SU-DHL-6 (cell line): ENCODE data around the gene CECR2.

Experiments used
- EZH2phosphoT487 ChIP-seq: fragments of 200-600 bp; sonication (generic), shearing (Covaris generic); conservative IDR thresholded peaks from 2 replicates; pipeline ENCODE4 v1.6.1; 2018; ENCODE audit warnings: mild to moderate bottlenecking, antibody characterized with exemption, low read length, moderate library complexity, mixed read lengths
- TF ChIP-seq, protein P1 (sequence below): fragments of 200-600 bp; sonication (generic); IDR thresholded peaks from one replicate; pipeline ENCODE4 v1.5.1; 2017; ENCODE audit warnings: antibody characterized with exemption, mild to moderate bottlenecking, low read length, moderate library complexity; ENCODE audit not compliant: insufficient read depth, poor library complexity, severe bottlenecking

DNA sequence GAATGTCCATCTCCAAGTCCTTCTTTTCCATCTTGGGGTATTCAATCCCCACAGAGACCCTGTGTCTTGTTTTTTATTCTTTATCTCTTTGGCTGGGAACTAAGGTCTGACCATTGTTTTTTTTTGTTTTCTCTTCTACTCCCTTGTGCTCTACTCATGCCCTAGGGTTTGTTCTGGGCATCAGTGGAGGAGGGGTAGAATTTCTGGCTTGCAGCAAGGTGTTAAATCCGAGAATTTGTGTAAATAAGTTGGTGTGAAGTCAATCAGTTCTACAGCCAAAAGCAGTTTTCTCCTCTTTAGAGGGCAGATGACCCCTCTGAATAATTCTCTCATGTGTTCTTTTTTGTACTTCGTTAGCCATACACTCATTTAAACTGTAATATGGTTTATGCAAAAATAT, 10.7 kb downstream of the CECR2 start:
- TF ChIP-seq, protein P1, sequence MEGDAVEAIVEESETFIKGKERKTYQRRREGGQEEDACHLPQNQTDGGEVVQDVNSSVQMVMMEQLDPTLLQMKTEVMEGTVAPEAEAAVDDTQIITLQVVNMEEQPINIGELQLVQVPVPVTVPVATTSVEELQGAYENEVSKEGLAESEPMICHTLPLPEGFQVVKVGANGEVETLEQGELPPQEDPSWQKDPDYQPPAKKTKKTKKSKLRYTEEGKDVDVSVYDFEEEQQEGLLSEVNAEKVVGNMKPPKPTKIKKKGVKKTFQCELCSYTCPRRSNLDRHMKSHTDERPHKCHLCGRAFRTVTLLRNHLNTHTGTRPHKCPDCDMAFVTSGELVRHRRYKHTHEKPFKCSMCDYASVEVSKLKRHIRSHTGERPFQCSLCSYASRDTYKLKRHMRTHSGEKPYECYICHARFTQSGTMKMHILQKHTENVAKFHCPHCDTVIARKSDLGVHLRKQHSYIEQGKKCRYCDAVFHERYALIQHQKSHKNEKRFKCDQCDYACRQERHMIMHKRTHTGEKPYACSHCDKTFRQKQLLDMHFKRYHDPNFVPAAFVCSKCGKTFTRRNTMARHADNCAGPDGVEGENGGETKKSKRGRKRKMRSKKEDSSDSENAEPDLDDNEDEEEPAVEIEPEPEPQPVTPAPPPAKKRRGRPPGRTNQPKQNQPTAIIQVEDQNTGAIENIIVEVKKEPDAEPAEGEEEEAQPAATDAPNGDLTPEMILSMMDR, result no peak
- no peak for TF ChIP-seq EZH2phosphoT487
